ENCODE results near the gene ACBD4.

The ACBD4 gene

GRCh38 chr17:45161288-45162024 lies 26.0 kb downstream of the ACBD4 start, which contains the start of gene HEXIM2:
Gene HEXIM2 (plus strand): TSS chr17:45161875. CDS start chr17:45162794, 919 bp downstream.
- DNase-seq: peak; percentile 96 to 99

DNA sequence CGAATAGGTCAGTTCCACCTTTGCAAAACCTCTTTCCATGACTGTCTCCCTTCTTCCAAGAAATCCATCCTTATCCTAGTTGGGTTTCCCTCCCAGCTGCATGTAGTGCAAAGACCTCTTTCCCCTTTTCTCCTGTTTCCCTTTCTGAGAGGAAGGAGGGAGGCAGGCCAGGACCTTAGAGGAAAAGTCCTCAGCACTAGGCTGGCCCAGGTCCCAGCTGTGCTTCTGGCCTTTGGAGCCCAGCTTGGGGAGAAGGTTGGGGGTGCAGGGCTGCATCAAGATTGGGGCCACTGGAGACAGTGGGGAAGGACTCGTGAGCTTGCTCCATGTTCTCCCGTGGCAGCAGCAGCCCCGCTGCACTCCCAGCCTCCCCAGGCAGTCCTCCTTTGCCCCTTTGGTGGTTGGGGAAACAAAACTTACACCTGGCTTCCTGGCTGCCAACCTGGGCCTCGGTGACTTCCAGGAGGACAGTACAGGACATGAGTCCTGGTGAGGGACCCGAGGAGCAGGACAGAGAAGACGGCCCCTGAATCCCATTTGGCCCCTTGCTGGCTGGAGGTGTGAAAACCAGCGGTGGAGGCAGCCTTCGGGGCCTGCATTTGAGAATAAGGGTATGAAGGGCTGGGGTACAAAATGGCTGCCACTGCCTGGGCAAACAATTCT lies 26.7 kb downstream of the ACBD4 start:
- DNase-seq: no peak

GRCh38 chr17:45164734-45165269 lies 29.3 kb downstream of the ACBD4 start:
- DNase-seq: no peak

DNA sequence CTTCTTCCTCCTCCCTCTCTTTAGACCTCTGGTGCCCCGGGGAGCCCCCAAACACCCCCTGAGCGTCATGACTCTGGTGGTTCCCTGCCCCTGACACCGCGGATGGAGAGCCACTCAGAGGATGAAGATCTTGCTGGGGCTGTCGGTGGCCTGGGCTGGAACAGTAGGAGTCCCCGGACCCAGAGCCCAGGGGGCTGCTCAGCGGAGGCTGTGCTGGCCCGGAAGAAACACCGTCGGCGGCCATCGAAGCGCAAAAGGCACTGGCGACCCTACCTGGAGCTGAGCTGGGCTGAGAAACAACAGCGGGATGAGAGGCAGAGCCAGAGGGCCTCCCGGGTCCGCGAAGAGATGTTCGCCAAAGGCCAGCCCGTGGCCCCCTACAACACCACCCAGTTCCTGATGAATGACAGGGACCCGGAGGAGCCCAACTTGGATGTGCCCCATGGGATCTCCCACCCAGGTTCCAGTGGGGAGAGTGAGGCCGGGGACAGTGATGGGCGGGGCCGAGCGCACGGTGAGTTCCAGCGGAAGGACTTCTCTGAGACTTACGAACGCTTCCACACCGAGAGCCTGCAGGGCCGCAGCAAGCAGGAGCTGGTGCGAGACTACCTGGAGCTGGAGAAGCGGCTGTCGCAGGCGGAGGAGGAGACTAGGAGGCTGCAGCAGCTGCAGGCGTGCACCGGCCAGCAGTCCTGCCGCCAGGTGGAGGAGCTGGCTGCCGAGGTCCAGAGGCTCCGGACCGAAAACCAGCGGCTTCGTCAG lies 33.7 kb downstream of the ACBD4 start:
- DNase-seq: no peak

GRCh38 chr17:45170280-45170930 lies 34.9 kb downstream of the ACBD4 start:
- DNase-seq: no peak

DNA sequence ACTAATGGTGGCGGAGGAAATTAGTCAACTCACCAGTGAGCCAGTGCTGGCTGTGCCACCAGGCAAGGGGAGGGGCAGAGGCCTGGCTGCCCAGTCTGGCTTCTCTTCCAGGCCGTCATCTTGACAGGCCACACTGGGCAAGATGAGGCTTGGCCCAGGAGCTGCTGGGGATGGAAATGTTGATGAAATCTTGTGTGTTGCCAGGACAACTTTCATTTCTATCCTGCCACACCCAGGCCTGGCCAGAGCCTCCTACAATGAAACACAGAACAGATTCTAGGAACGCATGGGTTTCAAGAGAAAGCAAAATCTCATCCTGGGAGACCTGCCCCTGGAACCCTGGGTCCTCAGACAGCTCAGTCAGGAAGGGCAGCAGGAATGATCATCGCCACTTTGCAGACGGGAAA lies 35.4 kb downstream of the ACBD4 start:
- DNase-seq: no peak

DNA sequence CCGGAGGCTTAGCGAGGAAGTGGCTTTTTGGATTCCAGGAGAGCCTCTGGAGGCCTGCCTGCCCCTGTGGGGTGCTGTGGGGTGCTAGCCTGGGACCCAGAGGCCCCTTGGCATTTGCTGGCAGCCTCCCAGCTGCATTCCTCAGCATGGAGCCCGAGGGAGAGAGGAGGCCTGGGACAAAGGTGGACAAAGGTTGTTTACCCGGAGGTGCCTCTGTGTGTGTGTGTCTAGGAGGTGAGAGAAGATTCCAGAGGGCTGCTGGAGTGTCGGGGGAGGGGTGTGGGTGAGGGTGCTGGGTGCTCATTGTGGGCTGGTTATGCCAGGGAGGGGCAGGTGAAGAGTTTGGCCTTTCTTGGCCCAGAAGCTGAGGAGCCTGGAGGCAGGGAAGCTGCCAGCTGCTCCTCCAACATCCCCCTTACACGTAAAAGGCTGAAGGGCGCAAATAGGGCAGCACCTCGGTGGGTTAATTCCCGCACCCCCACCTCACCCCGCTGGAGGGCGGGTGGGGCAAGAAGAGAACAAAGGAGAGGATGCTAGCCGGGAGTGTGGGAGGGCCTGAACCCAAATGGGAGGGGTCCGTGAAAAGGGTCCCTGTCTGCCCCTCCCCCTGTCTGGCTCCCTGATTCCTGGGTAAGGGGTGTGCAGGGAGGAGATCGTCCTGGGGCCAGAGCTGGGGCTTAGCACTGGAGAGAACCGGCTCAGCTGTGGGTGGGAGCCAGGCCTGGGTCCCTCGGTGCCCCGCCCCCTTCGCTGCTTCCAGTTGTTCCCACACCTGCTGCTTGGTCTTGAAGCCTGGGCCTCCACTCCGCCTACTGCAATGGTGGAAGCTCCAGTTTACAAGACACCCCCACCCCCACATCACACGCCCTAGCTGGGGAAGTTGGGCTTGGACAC lies 36.1 kb downstream of the ACBD4 start:
- DNase-seq: no peak

DNA sequence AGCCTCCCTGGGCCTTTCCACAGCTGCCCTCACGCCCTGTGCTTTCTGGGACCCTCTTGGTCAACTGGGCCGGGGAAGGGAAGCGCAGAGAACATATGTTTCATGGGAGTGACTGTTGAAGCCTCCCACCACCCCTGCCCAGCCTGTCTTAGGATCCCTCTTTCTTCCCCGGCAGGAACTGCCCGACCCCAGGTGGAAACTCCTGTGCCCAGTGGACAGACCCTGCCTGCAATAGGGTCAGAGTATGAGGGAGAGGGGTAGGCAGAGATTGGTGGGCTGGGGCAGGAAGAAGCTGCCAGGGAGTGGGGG lies 36.7 kb downstream of the ACBD4 start:
- no peak for DNase-seq

DNA sequence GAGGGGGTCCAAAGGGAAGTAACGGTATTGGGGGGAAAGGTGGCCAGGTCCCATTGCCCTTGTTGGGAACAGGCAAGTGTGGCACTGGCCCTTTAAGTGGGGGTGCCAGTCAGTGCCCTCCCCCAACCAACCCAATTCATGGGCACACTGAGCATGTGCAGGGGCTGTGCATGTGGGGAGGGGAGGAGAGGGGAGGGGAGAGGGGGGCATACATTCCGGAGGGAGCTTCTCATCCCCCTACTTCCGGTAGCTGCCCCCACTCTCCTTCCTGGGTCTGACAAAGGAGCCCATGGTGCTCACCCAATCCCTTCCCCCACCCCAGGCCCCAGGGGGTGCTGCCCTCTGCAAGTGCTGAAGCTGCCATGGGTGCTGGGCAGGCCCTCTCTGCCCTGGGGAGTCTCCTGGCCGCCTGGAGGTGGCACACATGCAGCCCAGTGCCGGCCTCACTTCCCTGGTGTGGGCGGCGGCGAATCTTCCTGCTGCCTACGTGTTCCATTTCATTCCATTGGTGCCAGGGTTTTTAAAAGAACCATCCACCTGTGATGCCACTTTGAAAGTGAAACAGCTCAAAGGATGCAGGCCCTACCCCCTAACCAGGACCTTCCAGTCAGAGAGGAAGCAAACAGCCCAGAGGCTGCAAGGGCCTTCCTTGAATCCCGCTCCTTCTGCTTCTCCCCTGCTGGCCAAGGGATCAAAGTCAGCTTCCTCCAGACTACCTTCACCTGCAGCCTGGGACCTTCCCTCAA lies 37.2 kb downstream of the ACBD4 start:
- peak; percentile 28 to 41 for DNase-seq

DNA sequence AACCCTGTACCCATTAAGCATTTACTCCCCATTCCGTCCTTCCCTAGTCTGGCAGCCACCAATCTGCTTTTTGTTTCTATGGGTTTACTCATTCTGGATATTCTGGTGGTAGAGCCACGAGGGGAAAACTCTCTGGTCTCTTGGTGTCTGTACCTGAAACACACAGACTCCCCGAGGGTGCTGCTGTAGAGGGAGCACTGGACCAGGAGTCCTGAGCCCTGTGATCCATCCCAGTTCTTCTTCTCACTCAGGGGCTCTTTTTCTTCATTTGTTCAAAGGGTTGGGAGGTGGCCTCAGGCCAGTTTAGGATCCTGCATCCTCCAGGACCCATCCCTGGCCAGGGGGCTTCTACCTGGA lies 40.2 kb downstream of the ACBD4 start:
- no peak for DNase-seq

- DNase-seq: no peak
Measured at GRCh38 chr17:45177563-45177962, 42.1 kb downstream of the ACBD4 start.

DNA sequence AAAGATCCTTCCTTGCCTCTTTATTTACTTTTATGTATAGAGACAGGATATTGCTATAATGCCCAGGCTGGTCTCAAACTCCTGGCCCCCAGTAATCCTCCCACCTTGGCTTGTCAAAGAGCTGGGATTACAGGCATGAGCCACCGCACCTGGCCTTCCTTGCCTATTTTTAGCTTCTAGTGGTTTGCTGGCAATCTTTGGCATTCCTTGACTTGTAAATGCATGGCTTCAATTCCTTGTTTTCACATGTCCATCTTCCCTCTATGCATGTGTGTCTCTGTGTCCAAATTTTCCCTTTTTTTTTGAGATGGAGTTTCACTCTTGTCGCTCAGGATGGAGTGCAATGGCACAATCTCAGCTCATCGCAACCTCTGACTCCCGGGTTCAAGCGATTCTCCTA lies 48.7 kb downstream of the ACBD4 start:
- no peak for DNase-seq

DNA sequence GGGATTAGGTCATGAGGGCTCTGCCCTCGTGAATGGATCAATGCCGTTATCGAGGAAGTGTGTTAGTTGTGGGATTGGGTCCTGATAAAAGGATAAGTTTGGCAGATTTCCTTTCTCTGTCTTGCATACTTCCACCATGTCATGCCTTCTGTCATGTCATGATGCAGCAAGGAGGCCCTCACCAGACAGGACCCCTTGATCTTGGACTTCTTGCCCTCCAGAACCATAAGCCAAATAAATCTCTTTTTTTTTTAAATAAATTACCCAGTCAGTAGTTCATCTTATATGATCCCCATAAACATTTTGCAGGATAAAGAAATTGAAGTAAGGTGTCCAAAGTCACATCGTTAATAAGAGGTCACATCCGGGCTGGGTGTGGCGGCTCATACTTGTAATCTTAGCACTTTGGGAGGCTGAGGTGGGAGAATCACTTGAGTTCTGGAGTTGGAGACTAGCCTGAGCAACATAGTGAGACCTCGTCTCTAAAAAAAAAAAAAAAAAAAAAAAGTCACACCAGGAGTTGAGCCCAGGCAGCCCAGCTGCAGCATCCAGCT lies 51.4 kb downstream of the ACBD4 start:
- DNase-seq: no peak

GRCh38 chr17:45189009-45189408 lies 53.5 kb downstream of the ACBD4 start:
- DNase-seq: no peak

GRCh38 chr17:45190503-45191255 lies 55.2 kb downstream of the ACBD4 start:
- no peak for DNase-seq

Measured in stimulated activated CD4-positive, alpha-beta T cell treated with anti-CD3 and anti-CD28 coated beads, Interleukin-2, amount 100 ng/mL, for 48 hours (primary cell).